OCI-LY3 (cell line): ENCODE measurements around the gene WARS2.

Source experiments
- H2AFZ ChIP-seq: fragments of 200-600, 300-600 bp; shearing (Covaris generic); 2 replicates; pipeline ENCODE4 v1.6.0; 2014; ENCODE audit warnings: antibody characterized with exemption, low read depth, low read length
- H3K27ac ChIP-seq: fragments of 200-600, 300-600 bp; sonication (generic); 2 replicates; pipeline ENCODE4 v1.5.1; 2014; ENCODE audit warnings: mild to moderate bottlenecking, low read length, moderate library complexity, mixed read lengths
- H3K27me3 ChIP-seq: fragments of 200-600, 300-600 bp; sonication (generic); 2 replicates; pipeline ENCODE4 v1.6.1; 2014; ENCODE audit warnings: low read depth, low read length, mixed read lengths
- H3K36me3 ChIP-seq: fragments of 200-600, 300-600 bp; sonication (generic); replicated peaks from 2 replicates; pipeline ENCODE3; 2014; ENCODE audit warnings: low read depth, low read length, mixed read lengths
- H3K4me1 ChIP-seq: fragments of 300-600, 200-600 bp; sonication (generic); 2 replicates; pipeline ENCODE4 v1.6.1; 2014; ENCODE audit warnings: low read length, mixed read lengths
- H3K4me2 ChIP-seq: fragments of 200-600, 300-600 bp; sonication (generic); 2 replicates; pipeline ENCODE4 v1.6.1; 2014; ENCODE audit warnings: low read length, mixed read lengths
- H3K4me3 ChIP-seq: fragments of 300-600, 200-600 bp; sonication (generic); 2 replicates; pipeline ENCODE4 v1.5.1; 2014; ENCODE audit warnings: antibody characterized with exemption, mild to moderate bottlenecking, low read length, moderate library complexity
- H3K79me2 ChIP-seq: fragments of 300-600, 200-600 bp; shearing (Covaris generic); 2 replicates; pipeline ENCODE4 v1.6.1; 2014; ENCODE audit warnings: mild to moderate bottlenecking, low read length, mixed read lengths
- H3K9ac ChIP-seq: fragments of 300-600, 200-600 bp; shearing (Covaris generic); 2 replicates; pipeline ENCODE4 v1.6.0; 2014; ENCODE audit warnings: mild to moderate bottlenecking, low read length, moderate library complexity
- H3K9me3 ChIP-seq: fragments of 200-600, 300-600 bp; shearing (Covaris generic); 2 replicates; pipeline ENCODE4 v1.6.1; 2014; ENCODE audit warnings: low read length, mixed read lengths; ENCODE audit not compliant: insufficient read depth
- H4K20me1 ChIP-seq: fragments of 200-600, 300-600 bp; sonication (generic); 2 replicates; pipeline ENCODE4 v1.6.1; 2016; ENCODE audit warnings: low read length, mixed read lengths; ENCODE audit not compliant: insufficient read depth
- EZH2phosphoT487 ChIP-seq: fragments of 200-600 bp; shearing (Covaris generic); IDR thresholded peaks from 2 replicates; pipeline ENCODE4 v1.6.1; 2018; ENCODE audit warnings: antibody characterized with exemption, mixed run types, low read depth
- TF ChIP-seq, protein P1 (sequence below): fragments of 200-600, 300-600 bp; sonication (generic); IDR thresholded peaks from 2 replicates; pipeline ENCODE4 v1.5.1; 2014; ENCODE audit warnings: antibody characterized with exemption, low read length, low read depth

The WARS2 gene

GRCh38 chr1:119163396-119163795, 22.9 kb upstream of the WARS2 start:
- no peaks in the 10 kb centered on the region for H3K9me3 ChIP-seq
- H4K20me1 ChIP-seq: no peaks in the 10 kb centered on the region
- H3K4me2 ChIP-seq: no peak overlapping the region
- H3K4me3 ChIP-seq: no peak overlapping the region
- H3K36me3 ChIP-seq: no peaks in the 10 kb centered on the region
- H3K79me2 ChIP-seq: no peaks in the 10 kb centered on the region
- H3K9ac ChIP-seq: no peak overlapping the region
- TF ChIP-seq, protein P1, sequence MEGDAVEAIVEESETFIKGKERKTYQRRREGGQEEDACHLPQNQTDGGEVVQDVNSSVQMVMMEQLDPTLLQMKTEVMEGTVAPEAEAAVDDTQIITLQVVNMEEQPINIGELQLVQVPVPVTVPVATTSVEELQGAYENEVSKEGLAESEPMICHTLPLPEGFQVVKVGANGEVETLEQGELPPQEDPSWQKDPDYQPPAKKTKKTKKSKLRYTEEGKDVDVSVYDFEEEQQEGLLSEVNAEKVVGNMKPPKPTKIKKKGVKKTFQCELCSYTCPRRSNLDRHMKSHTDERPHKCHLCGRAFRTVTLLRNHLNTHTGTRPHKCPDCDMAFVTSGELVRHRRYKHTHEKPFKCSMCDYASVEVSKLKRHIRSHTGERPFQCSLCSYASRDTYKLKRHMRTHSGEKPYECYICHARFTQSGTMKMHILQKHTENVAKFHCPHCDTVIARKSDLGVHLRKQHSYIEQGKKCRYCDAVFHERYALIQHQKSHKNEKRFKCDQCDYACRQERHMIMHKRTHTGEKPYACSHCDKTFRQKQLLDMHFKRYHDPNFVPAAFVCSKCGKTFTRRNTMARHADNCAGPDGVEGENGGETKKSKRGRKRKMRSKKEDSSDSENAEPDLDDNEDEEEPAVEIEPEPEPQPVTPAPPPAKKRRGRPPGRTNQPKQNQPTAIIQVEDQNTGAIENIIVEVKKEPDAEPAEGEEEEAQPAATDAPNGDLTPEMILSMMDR: no peak
- no peak for TF ChIP-seq EZH2phosphoT487
- H3K4me1 ChIP-seq: no peaks in the 10 kb centered on the region
- H3K27ac ChIP-seq: no peak overlapping the region
- no peaks in the 10 kb centered on the region for H3K27me3 ChIP-seq
- H2AFZ ChIP-seq: no peak overlapping the region

GRCh38 chr1:119160866-119161265, 20.4 kb upstream of the WARS2 start:
- Histone ChIP-seq H3K9me3 (no peaks in the 10 kb centered on the region), H3K27me3 (no peaks in the 10 kb centered on the region), H3K27ac (no peak overlapping the region), H4K20me1 (no peaks in the 10 kb centered on the region), H3K9ac (no peak overlapping the region), H2AFZ (no peak overlapping the region), H3K79me2 (no peaks in the 10 kb centered on the region), H3K4me2 (no peak overlapping the region), H3K36me3 (no peaks in the 10 kb centered on the region), H3K4me1 (no peaks in the 10 kb centered on the region), H3K4me3 (no peak overlapping the region)
- TF ChIP-seq, protein P1: no peak
- no peak for TF ChIP-seq EZH2phosphoT487

GRCh38 chr1:119160409-119160808, 20.0 kb upstream of the WARS2 start:
- no peaks in the 10 kb centered on the region for H3K36me3 ChIP-seq
- no peak for TF ChIP-seq EZH2phosphoT487
- TF ChIP-seq, protein P1: no peak
- H3K9me3 ChIP-seq: no peaks in the 10 kb centered on the region
- no peak overlapping the region for H3K4me2 ChIP-seq
- no peak overlapping the region for H3K4me3 ChIP-seq
- H3K4me1 ChIP-seq: no peaks in the 10 kb centered on the region
- H3K27ac ChIP-seq: no peak overlapping the region
- H4K20me1 ChIP-seq: no peaks in the 10 kb centered on the region
- H3K9ac ChIP-seq: no peak overlapping the region
- no peaks in the 10 kb centered on the region for H3K79me2 ChIP-seq
- no peaks in the 10 kb centered on the region for H3K27me3 ChIP-seq
- no peak overlapping the region for H2AFZ ChIP-seq

- Histone ChIP-seq H3K27me3 (no peaks in the 10 kb centered on the region), H3K79me2 (no peaks in the 10 kb centered on the region), H3K27ac (no peak overlapping the region), H4K20me1 (no peaks in the 10 kb centered on the region), H3K4me2 (no peak overlapping the region), H3K4me1 (no peaks in the 10 kb centered on the region), H3K36me3 (no peaks in the 10 kb centered on the region), H2AFZ (no peak overlapping the region), H3K9me3 (no peaks in the 10 kb centered on the region), H3K9ac (no peak overlapping the region), H3K4me3 (no peak overlapping the region)
- TF ChIP-seq, protein P1: no peak
- TF ChIP-seq EZH2phosphoT487: no peak
Observed at GRCh38 chr1:119159966-119160365, 19.5 kb upstream of the WARS2 start.
